HepG2 (cell line): ENCODE data around the gene P3H2. TPM values are rescaled to one million over a fixed set of nuclear protein-coding genes. Genes with fewer than 3 reads are reported as not detected.

ENCODE experiments used
- KDM2A ChIP-seq: sonication (generic); formaldehyde crosslinking; IDR thresholded peaks from 2 replicates; pipeline ENCODE4 v1.4.0; 2020; ENCODE audit warnings: low read depth, missing genetic modification reagents, borderline replicate concordance
- MAZ ChIP-seq, 2 experiments: sonication (generic) in 1 of 2; formaldehyde crosslinking in 1 of 2; IDR thresholded peaks; 2 replicates each; pipeline versions ENCODE4 v1.5.0 to v1.6.1; 2012 to 2020; ENCODE audit warnings: low read depth in 2 of 2, mild to moderate bottlenecking in 2 of 2, borderline replicate concordance in 1 of 2, improper control_type of control experiment in 1 of 2, low read length in 1 of 2, missing genetic modification reagents in 1 of 2, moderate library complexity in 1 of 2
- MED13 ChIP-seq: sonication (generic); formaldehyde crosslinking; IDR thresholded peaks from 2 replicates; pipeline ENCODE4 v1.5.0; 2020; ENCODE audit warnings: missing genetic modification reagents
- NCOA5 ChIP-seq: sonication (generic); formaldehyde crosslinking; IDR thresholded peaks from 2 replicates; pipeline ENCODE4 v1.4.0; 2020; ENCODE audit warnings: missing genetic modification reagents
- NR2F6 ChIP-seq, 2 experiments: IDR thresholded peaks; 2 replicates each; pipeline ENCODE4 v1.6.1; 2016; ENCODE audit warnings: antibody characterized with exemption in 1 of 2, mild to moderate bottlenecking in 1 of 2
- SIX4 ChIP-seq: sonication (generic); formaldehyde crosslinking; IDR thresholded peaks from 2 replicates; pipeline ENCODE4 v1.4.0; 2020; ENCODE audit warnings: missing genetic modification reagents
- SMYD3 ChIP-seq: sonication (generic); formaldehyde crosslinking; IDR thresholded peaks from 2 replicates; pipeline ENCODE4 v1.8.1; 2023; ENCODE audit warnings: mild to moderate bottlenecking, missing genetic modification reagents
- TAF1 ChIP-seq: sonication (generic); formaldehyde crosslinking; IDR thresholded peaks from 2 replicates; pipeline ENCODE4 v1.4.0; 2020; ENCODE audit warnings: missing genetic modification reagents
- TFAP4 ChIP-seq: sonication (generic); IDR thresholded peaks from 2 replicates; pipeline ENCODE4 v1.6.1; 2016; ENCODE audit warnings: low read depth, borderline replicate concordance
- ZFP91 ChIP-seq: sonication (generic); formaldehyde crosslinking; IDR thresholded peaks from 2 replicates; pipeline ENCODE4 v1.9.0; 2022; ENCODE audit warnings: missing genetic modification reagents, mild to moderate bottlenecking, borderline replicate concordance
- ZNF609 ChIP-seq: sonication (generic); formaldehyde crosslinking; IDR thresholded peaks from 2 replicates; pipeline ENCODE4 v1.4.0; 2020; ENCODE audit warnings: mild to moderate bottlenecking, missing genetic modification reagents, borderline replicate concordance
- ZNF75D ChIP-seq: sonication (generic); formaldehyde crosslinking; IDR thresholded peaks from 2 replicates; pipeline ENCODE4 v1.8.1; 2023; ENCODE audit warnings: missing genetic modification reagents, mild to moderate bottlenecking, borderline replicate concordance
- polyA plus RNA-seq, 8 experiments: library from polyadenylated mRNA; depleted of rRNA in 3 of 8; stranded (reverse) in 7 of 8; unstranded in 1 of 8; fragments of >200 nt; fragmentation: Illumina TruSeq in 4 of 8; extraction: Trizol in 4 of 8; gene quantifications; 2 replicates each; pipeline versions ENCODE4 v1.2.1 to v1.2.3, GENCODE V29; 2011 to 2016; ENCODE audit warnings: low read depth in 4 of 8, missing spikeins in 1 of 8, mixed read lengths in 1 of 8; ENCODE audit not compliant: insufficient read depth in 1 of 8
- total RNA-seq, 5 experiments: library from RNA; depleted of rRNA; stranded (reverse); fragments of >200 nt; fragmentation: Illumina TruSeq; extraction: Trizol; gene quantifications; 2 replicates each; pipeline ENCODE4 v1.2.3, GENCODE V29; 2016; ENCODE audit warnings: low read depth in 1 of 5
- TF ChIP-seq, protein P1 (sequence below): sonication (generic); formaldehyde crosslinking; IDR thresholded peaks from 2 replicates; pipeline ENCODE4 v1.4.0; 2020; ENCODE audit warnings: missing genetic modification reagents
- TF ChIP-seq, protein P2 (sequence below): sonication (generic); formaldehyde crosslinking; IDR thresholded peaks from 2 replicates; pipeline ENCODE4 v1.4.0; 2020; ENCODE audit warnings: missing genetic modification reagents

The P3H2 gene
- total and polyA plus RNA-seq, 2 of the 13 experiments (the other 11 are each of a cell fraction or from before 2014, with no cell fraction given): not detected

- TF ChIP-seq ZNF609 (CRISPR knock-in tag): peak; percentile 36; the same call in 1 of the 2 replicates
- TF ChIP-seq ZFP91: peak; percentile 96
- no peak for TF ChIP-seq NCOA5 (CRISPR knock-in tag)
- TF ChIP-seq, protein P1, sequence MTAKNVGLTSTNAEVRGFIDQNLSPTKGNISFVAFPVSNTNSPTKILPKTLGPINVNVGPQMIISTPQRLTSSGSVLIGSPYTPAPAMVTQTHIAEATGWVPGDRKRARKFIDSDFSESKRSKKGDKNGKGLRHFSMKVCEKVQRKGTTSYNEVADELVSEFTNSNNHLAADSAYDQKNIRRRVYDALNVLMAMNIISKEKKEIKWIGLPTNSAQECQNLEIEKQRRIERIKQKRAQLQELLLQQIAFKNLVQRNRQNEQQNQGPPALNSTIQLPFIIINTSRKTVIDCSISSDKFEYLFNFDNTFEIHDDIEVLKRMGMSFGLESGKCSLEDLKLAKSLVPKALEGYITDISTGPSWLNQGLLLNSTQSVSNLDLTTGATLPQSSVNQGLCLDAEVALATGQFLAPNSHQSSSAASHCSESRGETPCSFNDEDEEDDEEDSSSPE: 0 out of 2 replicates have a peak, but pooled peaks have one; percentile 19
- TF ChIP-seq ZNF75D (CRISPR knock-in tag): no peak
- 0 out of 2 replicates have a peak, but pooled peaks have one; percentile 31 for TF ChIP-seq MAZ (IDR thresholded peaks at IDR 0.05; ENCODE audit: borderline replicate concordance, low read depth, low read length)
- no peak for TF ChIP-seq MAZ (CRISPR knock-in tag; IDR thresholded peaks at IDR 0.05; ENCODE audit: low read depth)
- TF ChIP-seq SIX4 (CRISPR knock-in tag): no peak
- TF ChIP-seq MED13 (CRISPR knock-in tag): 0 out of 2 replicates have a peak, but pooled peaks have one; percentile 30
- TF ChIP-seq NR2F6 (IDR thresholded peaks at IDR 0.05): no peak
- TF ChIP-seq NR2F6 (CRISPR knock-in tag; IDR thresholded peaks at IDR 0.05): 0 out of 2 replicates have a peak, but pooled peaks have one; percentile 7
- TF ChIP-seq KDM2A (CRISPR knock-in tag): peak; percentile 73
- TF ChIP-seq, protein P2, sequence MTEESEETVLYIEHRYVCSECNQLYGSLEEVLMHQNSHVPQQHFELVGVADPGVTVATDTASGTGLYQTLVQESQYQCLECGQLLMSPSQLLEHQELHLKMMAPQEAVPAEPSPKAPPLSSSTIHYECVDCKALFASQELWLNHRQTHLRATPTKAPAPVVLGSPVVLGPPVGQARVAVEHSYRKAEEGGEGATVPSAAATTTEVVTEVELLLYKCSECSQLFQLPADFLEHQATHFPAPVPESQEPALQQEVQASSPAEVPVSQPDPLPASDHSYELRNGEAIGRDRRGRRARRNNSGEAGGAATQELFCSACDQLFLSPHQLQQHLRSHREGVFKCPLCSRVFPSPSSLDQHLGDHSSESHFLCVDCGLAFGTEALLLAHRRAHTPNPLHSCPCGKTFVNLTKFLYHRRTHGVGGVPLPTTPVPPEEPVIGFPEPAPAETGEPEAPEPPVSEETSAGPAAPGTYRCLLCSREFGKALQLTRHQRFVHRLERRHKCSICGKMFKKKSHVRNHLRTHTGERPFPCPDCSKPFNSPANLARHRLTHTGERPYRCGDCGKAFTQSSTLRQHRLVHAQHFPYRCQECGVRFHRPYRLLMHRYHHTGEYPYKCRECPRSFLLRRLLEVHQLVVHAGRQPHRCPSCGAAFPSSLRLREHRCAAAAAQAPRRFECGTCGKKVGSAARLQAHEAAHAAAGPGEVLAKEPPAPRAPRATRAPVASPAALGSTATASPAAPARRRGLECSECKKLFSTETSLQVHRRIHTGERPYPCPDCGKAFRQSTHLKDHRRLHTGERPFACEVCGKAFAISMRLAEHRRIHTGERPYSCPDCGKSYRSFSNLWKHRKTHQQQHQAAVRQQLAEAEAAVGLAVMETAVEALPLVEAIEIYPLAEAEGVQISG (CRISPR knock-in tag): peak; percentile 52
- no peak for TF ChIP-seq TAF1 (CRISPR knock-in tag)
- TF ChIP-seq SMYD3 (CRISPR knock-in tag): no peak
- peak; percentile 16; the same call in 1 of the 2 replicates for TF ChIP-seq TFAP4
These were observed at the start of gene P3H2 (continued) for GRCh38 chr3:190120269-190121060.
